GM12874 (cell line): Measurements from ENCODE around the gene SEMA4D.

Source experiments
- CTCF ChIP-seq: IDR thresholded peaks from 2 replicates; pipeline ENCODE4 v1.5.1; 2011; ENCODE audit warnings: low read depth, mild to moderate bottlenecking, control low read depth, low read length, moderate library complexity; ENCODE audit not compliant: insufficient read depth

Gene SEMA4D

GRCh38 chr9:89329917-89330316, 168.0 kb downstream of the SEMA4D start:
- TF ChIP-seq CTCF = no peak

- no peak for TF ChIP-seq CTCF
Observed at GRCh38 chr9:89328064-89328463, 169.8 kb downstream of the SEMA4D start.

GRCh38 chr9:89325733-89326132, 172.2 kb downstream of the SEMA4D start:
- TF ChIP-seq CTCF = no peak

- no peak for TF ChIP-seq CTCF
Observed at GRCh38 chr9:89323390-89323789, 174.5 kb downstream of the SEMA4D start.

GRCh38 chr9:89319015-89319905, 178.7 kb downstream of the SEMA4D start:
- TF ChIP-seq CTCF = no peak

- TF ChIP-seq CTCF = peak; percentile 67
Observed at GRCh38 chr9:89318123-89319014, 179.5 kb downstream of the SEMA4D start, which contains the start of gene SECISBP2. Gene SECISBP2 (plus strand): TSS chr9:89318500. CDS start chr9:89318577, 77 bp downstream.

- no peak for TF ChIP-seq CTCF
Observed at GRCh38 chr9:89317282-89317681, 180.6 kb downstream of the SEMA4D start.
